ENCODE results near the gene POLR2A.
"Not testable (repeated sequence)": the region's sequence is repeated elsewhere in the genome, so short reads cannot be mapped to it uniquely, and the experiment has no call there.

POLR2A gene

DNA sequence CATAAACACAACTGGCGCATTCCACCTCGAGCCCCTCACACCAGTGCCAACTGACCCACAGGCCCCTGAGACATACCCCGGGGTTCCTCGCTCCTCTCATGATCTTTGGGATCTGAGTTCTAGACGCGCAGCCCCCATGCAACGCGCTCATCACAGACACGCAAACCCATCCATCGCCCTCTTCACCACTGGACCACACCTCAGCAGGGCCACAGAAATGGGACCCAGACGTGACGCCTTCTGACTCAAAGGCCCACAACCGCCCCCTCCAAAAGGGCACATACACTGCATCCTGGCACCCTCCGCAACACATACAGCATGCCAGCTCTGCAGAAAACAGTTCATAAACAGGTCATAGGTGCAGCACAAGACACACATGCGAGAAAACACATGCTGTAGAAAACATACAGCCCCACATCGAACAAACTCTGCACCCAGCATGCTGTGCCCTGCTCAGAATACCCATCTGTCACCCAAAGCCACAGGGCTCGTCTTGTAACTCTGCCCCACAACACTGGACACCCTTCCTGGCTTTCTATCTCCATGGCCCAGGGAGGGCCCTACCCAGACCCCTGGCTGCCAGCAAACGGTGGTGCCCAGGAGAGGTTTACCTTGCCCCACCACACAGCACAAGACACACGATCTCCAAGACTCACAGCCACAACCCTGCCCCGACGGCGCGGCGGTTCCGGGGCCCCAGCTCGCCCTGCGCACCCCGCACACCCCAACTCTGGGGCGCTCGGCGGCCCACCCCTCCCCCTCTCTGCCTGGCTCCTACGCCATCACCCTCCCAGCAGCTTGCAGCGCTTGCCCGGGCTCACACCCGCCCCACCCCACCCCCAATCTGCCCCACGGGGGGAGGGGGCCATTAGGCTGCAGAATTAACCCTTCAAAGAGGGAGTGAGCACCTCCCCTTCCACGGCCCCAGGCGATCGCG lies 5.6 kb upstream of the POLR2A start:
- TF ChIP-seq, protein P1, sequence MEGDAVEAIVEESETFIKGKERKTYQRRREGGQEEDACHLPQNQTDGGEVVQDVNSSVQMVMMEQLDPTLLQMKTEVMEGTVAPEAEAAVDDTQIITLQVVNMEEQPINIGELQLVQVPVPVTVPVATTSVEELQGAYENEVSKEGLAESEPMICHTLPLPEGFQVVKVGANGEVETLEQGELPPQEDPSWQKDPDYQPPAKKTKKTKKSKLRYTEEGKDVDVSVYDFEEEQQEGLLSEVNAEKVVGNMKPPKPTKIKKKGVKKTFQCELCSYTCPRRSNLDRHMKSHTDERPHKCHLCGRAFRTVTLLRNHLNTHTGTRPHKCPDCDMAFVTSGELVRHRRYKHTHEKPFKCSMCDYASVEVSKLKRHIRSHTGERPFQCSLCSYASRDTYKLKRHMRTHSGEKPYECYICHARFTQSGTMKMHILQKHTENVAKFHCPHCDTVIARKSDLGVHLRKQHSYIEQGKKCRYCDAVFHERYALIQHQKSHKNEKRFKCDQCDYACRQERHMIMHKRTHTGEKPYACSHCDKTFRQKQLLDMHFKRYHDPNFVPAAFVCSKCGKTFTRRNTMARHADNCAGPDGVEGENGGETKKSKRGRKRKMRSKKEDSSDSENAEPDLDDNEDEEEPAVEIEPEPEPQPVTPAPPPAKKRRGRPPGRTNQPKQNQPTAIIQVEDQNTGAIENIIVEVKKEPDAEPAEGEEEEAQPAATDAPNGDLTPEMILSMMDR (conservative IDR thresholded peaks at IDR 0.05) = no peak
- peak overlapping the region; percentile 87 for H3K27ac ChIP-seq

DNA sequence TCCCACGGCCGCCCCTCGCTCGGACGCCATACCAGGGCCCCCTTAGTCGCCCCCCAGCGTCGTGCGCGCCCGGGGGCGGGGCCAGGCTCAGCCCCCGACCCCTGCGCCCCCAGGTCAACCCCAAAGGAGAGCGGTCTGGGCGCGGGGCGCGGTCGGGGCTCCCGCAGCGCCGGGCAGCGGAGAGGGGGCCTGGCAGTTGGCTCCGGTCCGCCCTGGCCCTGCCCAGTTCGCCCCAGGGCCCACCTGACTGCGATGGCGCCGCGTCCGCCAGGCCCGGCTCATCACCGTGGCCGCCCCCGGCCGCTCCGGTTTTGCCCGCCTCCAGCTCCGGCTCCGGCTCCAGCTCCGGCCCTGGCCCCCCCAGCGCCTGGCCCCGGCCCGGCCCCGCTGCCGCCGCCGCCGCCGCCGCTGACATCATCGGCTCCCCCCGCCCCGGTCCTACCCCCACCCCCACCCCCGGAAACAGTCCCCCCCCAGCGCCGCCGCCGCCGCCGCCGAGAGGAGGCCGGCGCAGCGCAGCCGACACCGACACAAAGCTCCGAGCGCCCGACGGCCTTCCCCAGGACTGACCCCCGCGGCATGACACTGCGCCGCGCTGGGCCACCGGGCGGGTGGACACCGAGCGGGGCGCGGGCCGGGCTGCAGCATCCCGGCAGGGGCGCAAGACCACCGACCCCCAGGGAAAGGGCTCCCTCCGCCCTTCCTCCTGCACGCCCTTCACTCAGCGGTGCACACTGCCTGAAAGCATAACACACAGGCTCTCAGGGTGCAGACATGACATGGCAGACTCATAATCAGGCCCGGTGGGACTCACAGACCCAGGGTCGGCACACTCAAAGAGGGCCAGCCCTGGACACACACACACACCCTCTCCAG lies 4.7 kb upstream of the POLR2A start, which contains the start of gene ZBTB4:
Gene ZBTB4, minus strand, starts transcription at position 419 of the 876 bp plus-strand sequence. CDS start 12,830 bp downstream, outside the sequence.
- peak within 1 kb of the TSS; percentile 87 for H3K27ac ChIP-seq
- TF ChIP-seq, protein P1 (conservative IDR thresholded peaks at IDR 0.05) = no peak

DNA sequence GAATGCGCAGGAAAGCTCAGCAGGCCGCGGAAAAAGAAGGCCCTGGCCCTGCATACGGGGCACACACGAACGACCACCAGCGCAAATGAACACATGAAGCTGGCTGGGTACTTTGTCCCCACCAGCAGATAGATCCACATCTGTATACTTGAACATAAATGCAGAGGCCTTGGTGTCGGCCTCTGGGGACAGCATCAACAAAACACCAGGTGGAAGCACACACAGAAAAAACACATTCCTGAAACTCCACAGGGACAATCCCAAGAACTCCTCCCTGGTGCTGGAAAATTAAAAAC lies 4.1 kb upstream of the POLR2A start:
- TF ChIP-seq, protein P1 (conservative IDR thresholded peaks at IDR 0.05) = no peak
- H3K27ac ChIP-seq = peak overlapping the region; percentile 87

DNA sequence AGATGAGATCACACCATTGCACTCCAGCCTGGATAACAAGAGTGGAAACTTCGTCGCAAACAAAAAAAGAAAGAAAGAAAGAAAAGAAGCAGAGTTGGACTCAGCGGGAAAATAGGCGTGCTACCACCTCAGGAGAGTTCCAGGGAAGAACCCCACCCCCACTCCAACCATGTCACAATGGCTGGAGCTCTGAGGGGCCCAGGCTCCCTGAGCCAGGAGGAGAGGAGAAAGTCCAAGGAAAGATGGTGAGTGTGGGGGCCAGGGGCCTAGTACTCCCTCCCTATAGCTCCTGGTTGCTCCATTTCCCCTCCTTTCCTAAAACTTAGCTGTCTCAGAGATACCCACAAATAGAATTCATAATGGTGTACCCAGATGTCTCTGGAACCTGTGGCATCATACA lies 2.9 kb upstream of the POLR2A start, which contains the start of gene SLC35G6:
Gene SLC35G6, plus strand, starts transcription at position 172 of the 400 bp plus-strand sequence. Its CDS starts 71 bp downstream, at position 243.
- H3K27ac ChIP-seq = peak within 1 kb of the TSS; percentile 87

DNA sequence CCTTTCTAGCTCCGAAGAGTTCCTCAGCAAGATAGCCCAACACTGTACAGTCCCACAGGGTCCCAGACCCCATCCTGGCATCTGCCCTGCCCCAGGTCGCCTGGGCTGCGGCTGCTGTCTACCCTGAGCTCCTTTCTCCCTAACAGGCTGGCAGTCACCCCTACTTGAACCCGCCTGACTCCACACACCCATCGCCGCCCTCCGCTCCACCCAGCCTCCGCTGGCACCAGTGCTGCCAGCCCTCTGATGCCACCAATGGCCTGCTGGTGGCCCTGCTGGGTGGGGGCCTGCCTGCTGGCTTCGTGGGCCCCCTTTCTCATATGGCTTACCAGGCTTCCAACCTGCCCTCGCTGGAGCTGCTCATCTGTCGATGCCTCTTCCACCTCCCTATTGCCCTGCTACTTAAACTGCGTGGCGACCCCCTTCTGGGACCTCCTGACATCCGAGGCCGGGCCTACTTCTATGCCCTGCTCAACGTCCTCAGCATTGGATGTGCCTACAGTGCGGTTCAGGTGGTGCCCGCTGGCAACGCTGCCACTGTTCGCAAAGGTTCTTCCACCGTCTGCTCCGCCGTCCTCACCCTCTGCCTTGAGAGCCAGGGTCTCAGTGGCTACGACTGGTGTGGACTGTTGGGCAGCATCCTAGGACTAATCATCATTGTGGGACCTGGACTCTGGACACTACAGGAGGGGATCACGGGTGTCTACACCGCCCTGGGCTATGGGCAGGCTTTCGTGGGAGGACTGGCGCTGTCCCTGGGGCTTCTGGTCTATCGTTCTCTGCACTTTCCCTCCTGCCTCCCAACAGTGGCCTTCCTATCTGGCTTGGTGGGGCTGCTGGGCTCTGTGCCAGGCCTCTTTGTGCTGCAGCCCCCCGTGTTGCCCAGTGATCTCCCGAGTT lies 2.1 kb upstream of the POLR2A start:
- not testable (repeated sequence) for H3K27ac ChIP-seq

DNA sequence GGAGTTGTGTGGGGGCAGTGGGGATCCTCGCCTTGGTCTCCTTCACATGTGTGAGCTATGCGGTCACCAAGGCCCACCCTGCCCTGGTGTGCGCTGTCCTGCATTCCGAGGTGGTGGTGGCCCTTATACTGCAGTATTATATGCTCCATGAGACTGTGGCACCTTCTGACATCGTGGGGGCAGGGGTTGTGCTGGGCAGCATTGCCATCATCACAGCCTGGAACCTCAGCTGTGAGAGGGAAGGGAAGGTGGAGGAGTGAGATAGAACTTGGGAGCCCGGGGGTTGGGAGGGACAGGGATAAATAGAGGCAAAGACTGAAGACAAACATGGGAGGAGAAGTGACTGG lies 1.5 kb upstream of the POLR2A start:
- H3K27ac ChIP-seq = not testable (repeated sequence)

DNA sequence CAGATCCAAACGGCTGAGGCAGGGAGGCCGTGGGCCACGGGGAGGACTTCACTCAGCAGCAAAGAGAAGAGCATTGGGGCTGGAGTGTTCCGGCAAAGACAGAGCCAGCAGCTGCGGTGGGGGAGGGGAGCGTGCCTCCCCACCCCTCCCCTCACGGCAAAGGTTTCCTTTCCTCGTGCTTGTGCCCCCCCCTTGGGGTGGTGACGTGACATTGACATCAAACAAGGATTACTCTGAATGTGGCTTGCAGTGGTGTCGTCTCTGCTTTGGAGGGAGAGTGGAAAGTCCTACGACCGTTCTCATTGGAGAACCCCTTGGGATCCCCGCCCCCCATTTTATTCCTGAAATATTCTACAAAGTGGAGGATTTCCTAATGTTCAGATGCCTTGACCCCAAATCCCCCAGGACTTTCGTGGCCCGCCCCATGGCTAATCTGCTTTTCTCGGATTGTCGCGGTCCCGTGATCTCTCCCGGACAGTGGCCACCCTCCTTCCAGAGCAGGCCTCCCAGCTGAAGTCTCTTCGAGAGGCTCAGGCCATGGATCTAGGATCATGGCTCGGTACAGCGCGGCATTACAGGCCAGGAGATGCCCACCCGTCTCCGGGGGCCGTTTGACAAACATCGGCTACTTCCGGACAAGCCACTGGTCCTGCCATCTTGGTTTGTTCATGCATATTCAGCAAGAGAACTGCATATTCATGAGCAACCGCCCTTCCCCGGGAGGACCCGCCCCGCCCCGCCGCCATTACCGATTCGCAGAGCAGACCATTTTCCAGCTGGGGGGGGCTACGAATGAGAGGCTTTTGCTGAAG lies 705 bp upstream of the POLR2A start:
- TF ChIP-seq, protein P1 (conservative IDR thresholded peaks at IDR 0.05) = no peak
- peak overlapping the region; percentile 95 for H3K27ac ChIP-seq

DNA sequence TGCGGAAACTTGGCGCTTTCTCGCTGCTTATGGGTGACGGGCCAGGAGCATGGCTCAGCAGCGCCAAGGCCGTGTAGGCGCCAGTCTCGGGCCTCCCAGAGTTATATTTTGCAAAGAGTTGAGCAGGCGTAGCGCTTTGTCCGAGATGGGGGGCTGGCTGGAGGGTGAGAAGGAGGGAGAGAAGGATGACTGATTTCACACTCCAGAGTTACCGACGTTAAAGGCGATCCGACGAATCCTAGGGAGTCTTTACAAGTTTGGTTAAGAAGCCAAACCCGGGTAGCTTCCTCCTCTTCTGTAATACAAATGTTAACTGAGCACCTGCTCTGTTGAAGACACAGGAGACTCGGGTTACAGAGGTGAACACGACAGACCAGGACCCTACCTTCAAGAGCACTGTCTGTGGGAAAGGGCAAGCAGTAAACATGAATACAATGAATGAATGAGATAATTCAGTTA lies 782 bp downstream of the POLR2A start:
- peak overlapping the region; percentile 95 for H3K27ac ChIP-seq
- TF ChIP-seq, protein P1 (conservative IDR thresholded peaks at IDR 0.05) = no peak; the same call in 1 of the 2 replicates
